DND-41 (cell line): ENCODE data around the gene MTOR.

Source experiments
- ATAC-seq: fragments of 200-7000 bp; cut with Tn5 transposase; 3 replicates; pipeline ENCODE4 v1.9.1; 2021; ENCODE audit warnings: low read depth; ENCODE audit not compliant: insufficient read depth
- DNase-seq: peaks from one replicate; pipeline ENCODE4 v3.0.0-alpha.2; 2020
- H2AFZ ChIP-seq: 2 replicates; pipeline ENCODE4 v1.6.0; 2012; ENCODE audit warnings: low read depth, low read length
- H3K27ac ChIP-seq: 2 replicates; pipeline ENCODE4 v1.5.1; 2012; ENCODE audit warnings: low read length, inconsistent platforms
- H3K27me3 ChIP-seq: fragments of 200-600 bp; sonication (generic); 2 replicates; pipeline ENCODE4 v1.6.0; 2012; ENCODE audit warnings: low read length, mild to moderate bottlenecking, inconsistent platforms; ENCODE audit not compliant: insufficient read depth, poor library complexity
- H3K36me3 ChIP-seq: 2 replicates; pipeline ENCODE4 v1.5.1; 2012; ENCODE audit warnings: low read length, inconsistent platforms; ENCODE audit not compliant: insufficient read depth
- H3K4me1 ChIP-seq: 2 replicates; pipeline ENCODE4 v1.5.1; 2012; ENCODE audit warnings: mild to moderate bottlenecking, low read length; ENCODE audit not compliant: insufficient read depth
- H3K4me2 ChIP-seq: 2 replicates; pipeline ENCODE4 v1.6.0; 2012; ENCODE audit warnings: mild to moderate bottlenecking, moderate library complexity, low read length, inconsistent platforms; ENCODE audit not compliant: insufficient read depth
- H3K4me3 ChIP-seq, 2 experiments: fragments of 200-600 bp in 1 of 2; shearing (Covaris generic) in 1 of 2; 2 replicates each; pipeline ENCODE4 v1.5.1; 2012 to 2016; ENCODE audit warnings: inconsistent platforms in 2 of 2, low read length in 2 of 2, mild to moderate bottlenecking in 2 of 2, low read depth in 1 of 2, moderate library complexity in 1 of 2
- H3K79me2 ChIP-seq: 2 replicates; pipeline ENCODE4 v1.6.0; 2012; ENCODE audit warnings: low read length, inconsistent platforms; ENCODE audit not compliant: insufficient read depth
- H3K9ac ChIP-seq: 2 replicates; pipeline ENCODE4 v1.6.0; 2012; ENCODE audit warnings: low read depth, mild to moderate bottlenecking, inconsistent platforms, low read length, moderate library complexity
- H3K9me3 ChIP-seq: 2 replicates; pipeline ENCODE4 v1.5.1; 2012; ENCODE audit warnings: low read length, moderate library complexity, mild to moderate bottlenecking, inconsistent platforms; ENCODE audit not compliant: insufficient read depth, severe bottlenecking
- H4K20me1 ChIP-seq: 2 replicates; pipeline ENCODE4 v1.6.0; 2012; ENCODE audit warnings: low read length; ENCODE audit not compliant: insufficient read depth
- CTCF ChIP-seq: IDR thresholded peaks from 2 replicates; pipeline ENCODE4 v1.5.1; 2012; ENCODE audit warnings: borderline replicate concordance, low read length, moderate library complexity, mild to moderate bottlenecking; ENCODE audit not compliant: poor library complexity, severe bottlenecking; ENCODE audit errors: extremely low read depth
- EZH2 ChIP-seq: IDR thresholded peaks from 3 replicates; pipeline ENCODE4 v1.6.1; 2012; ENCODE audit warnings: borderline replicate concordance, low read depth, mild to moderate bottlenecking, moderate library complexity, low read length, inconsistent platforms; ENCODE audit not compliant: severe bottlenecking

Gene MTOR

GRCh38 chr1:11198851-11199594 is 63.3 kb downstream of the MTOR start:
- Histone ChIP-seq H3K27me3 (no peaks in the 10 kb centered on the region), H4K20me1 (0 out of 2 replicates have a peak, but pooled peaks cover 8% of the 10 kb centered on the region), H3K4me2 (no peak overlapping the region), H3K36me3 (peaks cover 89% of the 10 kb centered on the region), H3K9me3 (no peaks in the 10 kb centered on the region), H3K4me3 (no peak overlapping the region), H3K9ac (no peak overlapping the region), H3K27ac (no peak overlapping the region), H2AFZ (no peak overlapping the region), H3K79me2 (no peaks in the 10 kb centered on the region), H3K4me1 (no peaks in the 10 kb centered on the region)
- DNase-seq = no peak
- no peak for ATAC-seq
- no peak for TF ChIP-seq CTCF
- no peak for TF ChIP-seq EZH2

GRCh38 chr1:11198257-11198656 is 64.1 kb downstream of the MTOR start:
- Histone ChIP-seq H3K4me1 (no peaks in the 10 kb centered on the region), H3K36me3 (peaks cover 89% of the 10 kb centered on the region), H3K79me2 (no peaks in the 10 kb centered on the region), H3K4me2 (no peak overlapping the region), H3K27me3 (no peaks in the 10 kb centered on the region), H2AFZ (no peak overlapping the region), H3K9ac (no peak overlapping the region), H3K4me3 (no peak overlapping the region), H4K20me1 (peaks cover 10% of the 10 kb centered on the region), H3K9me3 (no peaks in the 10 kb centered on the region), H3K27ac (no peak overlapping the region)
- ATAC-seq (no peak), DNase-seq (no peak)
- TF ChIP-seq CTCF = no peak
- TF ChIP-seq EZH2 = no peak

- H3K4me1 ChIP-seq = no peaks in the 10 kb centered on the region
- no peak overlapping the region for H3K9ac ChIP-seq
- ATAC-seq (no peak), DNase-seq (no peak)
- H2AFZ ChIP-seq = no peak overlapping the region
- no peaks in the 10 kb centered on the region for H3K79me2 ChIP-seq
- H3K36me3 ChIP-seq = peaks cover 89% of the 10 kb centered on the region
- no peaks in the 10 kb centered on the region for H3K9me3 ChIP-seq
- no peak for TF ChIP-seq CTCF
- TF ChIP-seq EZH2 = no peak
- peaks cover 11% of the 10 kb centered on the region for H4K20me1 ChIP-seq
- H3K27ac ChIP-seq = no peak overlapping the region
- H3K27me3 ChIP-seq = no peaks in the 10 kb centered on the region
- no peak overlapping the region for H3K4me3 ChIP-seq
- no peak overlapping the region for H3K4me2 ChIP-seq
These were observed 65.0 kb downstream of the MTOR start for GRCh38 chr1:11197359-11197758.
